NCI-H510A (cell line): Measurements from ENCODE around the gene C6orf47.

Experiments
- DNase-seq: peaks from one replicate; lab custom pipeline; 2025; lab: John Stamatoyannopoulos, UW

C6orf47 gene

DNA sequence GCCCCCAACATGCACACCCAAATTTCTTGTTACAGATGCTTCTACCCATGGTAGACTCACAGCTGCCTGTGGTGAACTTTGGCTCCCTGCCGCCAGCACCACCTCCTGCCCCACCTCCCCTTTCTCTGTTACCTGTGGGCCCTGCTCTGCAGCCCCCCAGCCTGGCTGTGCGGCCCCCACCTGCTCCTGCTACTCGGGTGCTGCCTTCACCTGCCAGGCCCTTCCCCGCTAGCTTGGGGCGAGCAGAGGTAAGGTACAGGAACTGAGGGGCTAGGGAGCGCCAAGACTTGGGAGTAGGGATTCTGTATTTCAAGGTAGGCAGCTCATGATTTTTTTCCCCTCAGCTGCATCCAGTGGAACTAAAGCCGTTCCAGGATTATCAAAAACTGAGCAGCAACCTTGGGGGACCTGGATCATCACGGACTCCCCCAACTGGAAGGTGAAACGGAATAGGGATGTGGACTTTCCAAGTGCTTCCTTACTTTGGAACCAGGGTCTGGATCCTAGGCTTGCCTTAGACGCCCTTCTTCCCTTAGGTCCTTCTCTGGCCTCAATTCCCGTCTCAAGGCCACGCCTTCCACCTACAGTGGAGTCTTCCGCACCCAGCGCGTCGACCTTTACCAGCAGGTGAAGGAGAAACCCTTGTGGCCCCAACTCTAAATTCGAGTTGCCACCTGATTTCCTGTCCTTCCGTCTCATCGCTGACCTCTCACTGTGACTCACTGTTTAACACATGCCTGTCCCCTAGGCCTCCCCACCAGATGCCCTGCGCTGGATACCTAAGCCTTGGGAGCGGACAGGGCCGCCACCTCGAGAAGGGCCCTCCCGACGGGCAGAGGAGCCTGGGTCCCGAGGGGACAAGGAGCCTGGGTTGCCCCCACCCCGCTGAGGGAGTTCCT, 23.6 kb downstream of the C6orf47 start:
- no peak for DNase-seq

DNA sequence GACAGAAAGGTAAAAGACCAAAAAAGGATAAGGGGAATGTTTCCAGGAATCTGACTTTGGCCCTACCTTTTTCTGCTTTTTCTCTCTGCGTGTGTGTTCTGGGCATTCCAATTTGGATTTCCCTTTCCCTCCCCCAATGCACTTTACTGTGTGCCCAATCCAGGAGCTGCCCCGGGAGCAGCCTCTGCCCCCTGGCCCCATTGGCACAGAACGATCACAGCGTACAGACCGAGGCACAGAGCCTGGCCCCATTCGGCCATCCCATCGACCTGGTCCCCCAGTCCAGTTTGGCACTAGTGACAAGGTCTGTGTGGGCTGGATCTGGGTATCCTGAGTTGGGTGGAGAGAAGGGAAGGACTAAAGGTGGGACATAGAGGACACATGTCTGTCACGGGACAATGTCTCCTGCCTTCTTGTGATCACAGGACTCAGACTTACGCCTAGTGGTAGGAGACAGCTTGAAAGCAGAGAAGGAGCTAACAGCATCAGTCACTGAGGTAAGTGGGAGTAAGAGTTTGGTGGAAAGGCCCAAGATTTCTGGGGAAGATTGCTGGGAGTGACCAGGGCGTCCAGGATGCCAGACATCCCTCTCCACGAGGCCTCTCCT, 25.5 kb downstream of the C6orf47 start:
- DNase-seq: no peak

DNA sequence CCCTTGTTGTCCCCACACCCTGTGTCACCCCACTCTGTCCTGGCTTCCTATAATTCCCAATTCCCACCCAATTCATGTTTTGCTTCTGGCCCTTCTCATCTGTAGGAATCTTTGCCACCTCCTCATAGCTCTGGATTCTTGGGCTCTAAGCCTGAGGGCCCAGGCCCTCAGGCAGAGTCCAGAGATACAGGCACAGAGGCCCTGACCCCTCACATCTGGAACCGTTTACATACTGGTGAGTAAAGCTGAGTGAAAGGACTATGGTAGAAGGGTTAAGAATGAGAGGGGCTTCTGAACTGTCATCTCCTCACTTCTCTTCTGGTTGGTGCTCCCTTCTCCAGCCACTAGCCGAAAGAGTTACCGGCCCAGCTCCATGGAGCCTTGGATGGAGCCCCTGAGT, 26.4 kb downstream of the C6orf47 start:
- no peak for DNase-seq

DNA sequence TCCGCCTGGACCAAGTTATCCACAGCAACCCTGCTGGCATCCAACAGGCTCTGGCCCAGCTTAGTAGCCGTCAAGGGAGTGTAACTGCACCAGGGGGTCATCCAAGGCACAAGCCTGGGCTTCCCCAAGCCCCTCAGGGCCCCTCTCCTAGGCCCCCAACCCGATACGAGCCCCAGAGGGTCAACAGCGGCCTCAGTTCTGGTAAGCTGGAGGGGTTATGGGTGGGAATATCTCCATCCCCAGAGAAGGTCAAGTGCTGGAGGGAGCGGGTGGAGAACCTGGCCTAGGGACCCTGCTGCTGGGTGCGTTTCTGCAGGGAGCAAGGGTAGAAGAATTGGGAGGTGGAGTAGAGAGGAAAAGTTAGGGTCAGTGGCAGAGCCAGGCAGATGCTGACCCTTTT, 27.1 kb downstream of the C6orf47 start:
- no peak for DNase-seq

DNA sequence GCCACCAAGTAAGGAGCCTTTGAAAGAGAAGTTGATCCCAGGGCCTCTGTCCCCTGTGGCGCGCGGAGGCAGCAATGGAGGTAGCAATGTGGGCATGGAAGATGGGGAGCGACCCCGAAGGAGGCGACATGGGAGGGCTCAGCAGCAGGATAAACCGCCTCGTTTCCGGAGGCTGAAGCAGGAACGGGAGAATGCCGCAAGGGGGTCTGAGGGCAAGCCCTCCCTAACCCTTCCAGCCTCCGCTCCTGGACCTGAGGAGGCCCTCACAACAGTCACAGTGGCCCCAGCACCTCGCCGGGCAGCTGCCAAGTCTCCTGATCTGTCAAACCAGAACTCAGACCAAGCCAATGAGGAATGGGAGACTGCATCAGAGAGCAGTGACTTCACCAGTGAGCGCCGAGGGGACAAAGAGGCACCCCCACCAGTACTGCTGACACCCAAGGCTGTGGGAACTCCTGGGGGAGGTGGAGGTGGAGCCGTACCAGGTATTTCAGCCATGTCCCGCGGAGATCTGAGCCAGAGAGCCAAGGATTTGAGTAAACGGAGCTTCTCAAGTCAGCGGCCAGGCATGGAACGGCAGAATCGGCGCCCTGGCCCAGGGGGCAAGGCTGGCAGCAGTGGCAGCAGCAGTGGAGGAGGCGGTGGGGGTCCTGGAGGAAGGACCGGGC, 28.2 kb downstream of the C6orf47 start:
- DNase-seq: no peak

DNA sequence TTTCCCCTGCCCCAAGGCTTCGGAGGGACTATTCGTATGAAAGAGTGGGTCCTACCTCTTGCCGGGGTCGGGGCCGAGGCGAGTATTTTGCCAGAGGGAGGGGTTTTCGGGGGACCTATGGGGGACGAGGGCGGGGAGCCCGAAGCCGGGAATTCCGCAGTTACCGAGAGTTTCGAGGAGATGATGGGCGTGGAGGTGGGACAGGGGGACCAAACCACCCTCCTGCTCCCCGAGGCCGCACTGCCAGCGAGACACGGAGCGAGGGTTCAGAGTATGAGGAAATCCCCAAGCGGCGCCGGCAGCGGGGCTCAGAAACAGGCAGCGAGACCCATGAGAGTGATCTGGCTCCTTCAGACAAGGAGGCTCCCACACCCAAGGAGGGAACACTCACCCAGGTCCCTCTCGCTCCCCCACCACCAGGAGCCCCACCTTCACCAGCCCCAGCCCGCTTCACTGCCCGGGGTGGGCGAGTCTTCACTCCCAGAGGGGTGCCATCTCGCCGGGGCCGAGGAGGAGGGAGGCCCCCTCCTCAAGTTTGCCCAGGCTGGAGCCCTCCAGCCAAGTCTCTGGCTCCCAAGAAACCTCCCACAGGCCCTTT, 28.8 kb downstream of the C6orf47 start:
- DNase-seq: no peak

DNA sequence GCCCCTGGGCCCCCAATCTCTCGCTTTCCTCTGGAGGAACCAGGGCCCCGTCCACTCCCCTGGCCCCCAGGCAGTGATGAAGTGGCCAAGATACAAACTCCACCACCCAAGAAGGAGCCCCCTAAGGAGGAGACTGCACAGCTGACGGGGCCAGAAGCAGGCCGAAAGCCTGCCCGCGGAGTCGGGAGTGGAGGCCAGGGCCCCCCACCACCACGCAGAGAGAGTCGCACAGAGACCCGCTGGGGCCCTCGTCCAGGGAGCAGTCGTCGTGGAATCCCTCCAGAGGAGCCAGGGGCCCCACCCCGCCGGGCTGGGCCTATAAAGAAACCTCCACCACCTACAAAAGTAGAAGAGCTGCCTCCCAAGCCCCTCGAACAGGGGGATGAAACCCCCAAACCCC, 29.4 kb downstream of the C6orf47 start:
- DNase-seq: no peak

DNA sequence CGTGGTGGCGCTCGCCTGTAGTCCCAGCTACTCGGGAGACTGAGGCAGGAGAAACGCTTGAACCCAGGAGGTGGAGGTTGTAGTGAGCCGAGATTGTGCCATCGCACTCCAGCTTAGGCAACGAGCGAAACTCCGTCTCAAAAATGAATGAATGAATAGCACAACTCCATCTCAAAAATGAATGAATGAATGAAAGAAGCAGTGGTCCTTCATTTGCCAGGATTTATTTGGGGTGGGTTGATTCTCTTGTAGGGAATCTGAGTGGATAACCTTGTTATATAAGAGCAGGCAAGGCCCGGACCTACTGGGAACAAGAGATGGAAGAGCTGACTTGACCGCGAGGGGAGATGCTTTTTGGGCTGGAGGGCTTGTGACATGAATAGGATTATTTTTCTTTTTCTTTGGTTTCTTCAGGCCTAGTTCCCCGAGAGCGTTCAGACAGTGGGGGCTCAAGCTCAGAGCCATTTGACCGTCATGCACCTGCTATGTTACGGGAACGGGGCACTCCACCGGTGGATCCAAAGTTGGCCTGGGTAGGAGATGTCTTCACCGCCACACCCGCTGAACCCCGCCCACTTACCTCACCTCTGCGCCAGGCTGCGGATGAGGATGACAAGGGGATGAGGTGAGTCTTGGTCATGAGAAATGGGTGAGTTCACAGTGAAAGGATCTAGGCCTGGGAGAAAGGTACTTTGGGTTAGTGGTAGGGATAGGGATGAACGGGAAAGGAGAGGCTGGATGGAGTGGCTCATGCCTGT, 30.2 kb downstream of the C6orf47 start:
- no peak for DNase-seq

DNA sequence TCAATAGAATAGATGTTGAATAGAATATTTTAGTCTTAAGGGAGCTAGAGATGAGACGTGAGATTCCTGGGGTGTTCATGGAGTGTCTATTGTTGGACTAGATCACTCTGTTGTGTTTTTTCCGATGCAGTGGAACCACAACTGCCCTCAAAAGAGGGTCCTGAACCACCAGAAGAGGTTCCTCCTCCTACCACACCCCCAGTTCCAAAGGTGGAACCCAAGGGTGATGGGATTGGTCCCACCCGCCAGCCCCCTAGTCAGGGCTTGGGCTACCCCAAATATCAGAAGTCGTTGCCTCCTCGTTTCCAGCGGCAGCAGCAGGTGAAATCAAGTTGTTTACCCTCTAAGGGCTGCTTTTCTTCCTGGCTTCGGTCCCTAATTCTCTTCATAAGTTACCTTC, 31.6 kb downstream of the C6orf47 start:
- DNase-seq: no peak

DNA sequence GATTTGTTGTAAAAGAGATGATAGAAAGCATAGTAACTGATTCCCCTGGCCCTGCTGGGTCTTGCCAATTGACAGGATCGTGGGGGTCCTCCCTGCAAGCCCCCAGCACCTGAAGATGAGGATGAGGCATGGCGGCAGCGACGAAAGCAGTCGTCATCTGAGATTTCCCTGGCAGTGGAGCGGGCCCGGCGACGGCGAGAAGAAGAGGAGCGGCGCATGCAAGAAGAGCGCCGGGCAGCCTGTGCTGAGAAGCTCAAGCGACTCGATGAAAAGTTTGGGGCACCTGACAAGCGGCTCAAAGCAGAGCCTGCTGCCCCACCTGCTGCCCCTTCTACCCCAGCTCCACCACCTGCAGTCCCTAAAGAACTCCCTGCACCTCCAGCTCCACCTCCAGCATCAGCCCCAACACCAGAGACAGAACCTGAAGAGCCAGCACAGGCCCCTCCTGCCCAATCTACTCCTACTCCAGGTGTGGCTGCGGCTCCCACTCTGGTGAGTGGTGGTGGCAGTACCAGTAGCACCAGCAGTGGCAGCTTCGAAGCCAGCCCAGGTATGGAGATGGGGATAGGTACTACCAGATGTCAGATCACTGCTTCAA, 32.8 kb downstream of the C6orf47 start:
- DNase-seq: no peak

DNA sequence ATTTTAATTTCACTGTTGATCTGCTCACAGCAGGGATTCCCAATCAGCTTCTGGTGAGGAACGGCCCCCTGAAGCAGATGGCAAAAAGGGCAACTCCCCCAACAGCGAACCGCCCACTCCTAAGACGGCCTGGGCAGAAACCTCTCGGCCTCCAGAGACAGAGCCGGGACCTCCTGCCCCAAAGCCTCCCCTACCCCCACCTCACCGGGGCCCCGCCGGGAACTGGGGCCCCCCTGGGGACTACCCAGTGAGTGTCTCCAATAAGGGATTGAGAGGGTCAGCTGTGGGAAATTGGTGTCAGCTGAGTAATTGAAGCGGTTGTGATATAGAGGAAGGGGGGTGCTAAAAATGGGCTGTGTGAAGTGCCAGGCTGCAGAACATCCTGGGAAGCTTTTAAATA, 33.6 kb downstream of the C6orf47 start:
- DNase-seq: no peak

DNA sequence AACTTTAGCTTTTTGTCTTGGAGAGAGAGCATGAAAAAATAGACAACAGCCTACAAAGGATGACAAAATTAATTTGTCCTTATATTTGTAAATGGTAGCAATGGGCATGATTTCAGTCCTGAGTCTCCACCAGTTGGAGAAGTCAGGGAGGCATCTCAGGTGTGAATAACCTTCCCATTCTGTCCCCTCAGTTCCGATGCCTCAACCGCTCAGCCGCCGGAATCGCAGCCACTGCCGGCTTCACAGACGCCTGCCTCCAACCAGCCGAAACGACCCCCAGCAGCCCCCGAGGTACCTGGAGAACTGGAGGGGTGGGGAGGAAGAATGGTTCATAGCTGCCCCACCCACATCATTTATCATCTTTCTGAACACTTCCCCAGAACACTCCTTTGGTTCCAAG, 36.5 kb downstream of the C6orf47 start:
- no peak for DNase-seq

DNA sequence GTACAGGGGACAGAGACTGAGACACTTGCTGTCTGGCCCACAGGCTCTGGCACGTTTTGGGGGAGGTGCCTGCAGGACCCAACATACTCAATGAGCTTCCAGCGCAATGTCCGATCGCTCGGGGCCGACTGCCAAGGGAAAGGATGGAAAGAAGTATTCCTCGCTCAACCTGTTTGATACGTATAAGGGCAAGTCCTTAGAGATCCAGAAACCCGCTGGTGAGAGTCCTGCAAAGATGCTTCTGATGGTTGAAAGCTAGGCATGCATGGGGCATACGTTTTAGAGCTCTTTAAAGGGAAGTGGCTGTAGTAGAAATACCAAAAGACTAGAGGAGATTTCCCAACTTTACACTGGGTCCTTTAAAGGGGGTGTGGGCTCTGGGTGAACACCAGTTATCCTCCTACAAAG, 37.9 kb downstream of the C6orf47 start:
- no peak for DNase-seq

DNA sequence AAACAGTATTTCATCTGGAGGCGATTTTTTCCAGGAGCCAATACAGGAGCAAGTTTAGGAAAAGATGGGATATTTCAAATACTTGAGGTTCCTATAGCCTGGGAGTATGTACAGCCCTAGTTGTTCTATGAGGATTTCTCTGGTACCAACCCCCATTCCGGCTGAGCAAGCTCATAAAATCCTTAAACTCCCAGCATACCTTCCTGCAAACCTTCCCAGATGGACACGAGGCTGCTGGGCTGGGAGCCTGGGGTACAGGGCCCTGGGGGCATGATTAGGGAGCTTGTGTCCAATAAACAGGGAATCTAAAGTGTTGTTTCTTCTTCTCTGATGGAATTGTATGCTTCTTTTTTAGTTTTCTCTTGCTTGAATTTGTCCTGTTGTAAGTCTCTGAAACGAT, 38.6 kb downstream of the C6orf47 start:
- no peak for DNase-seq

DNA sequence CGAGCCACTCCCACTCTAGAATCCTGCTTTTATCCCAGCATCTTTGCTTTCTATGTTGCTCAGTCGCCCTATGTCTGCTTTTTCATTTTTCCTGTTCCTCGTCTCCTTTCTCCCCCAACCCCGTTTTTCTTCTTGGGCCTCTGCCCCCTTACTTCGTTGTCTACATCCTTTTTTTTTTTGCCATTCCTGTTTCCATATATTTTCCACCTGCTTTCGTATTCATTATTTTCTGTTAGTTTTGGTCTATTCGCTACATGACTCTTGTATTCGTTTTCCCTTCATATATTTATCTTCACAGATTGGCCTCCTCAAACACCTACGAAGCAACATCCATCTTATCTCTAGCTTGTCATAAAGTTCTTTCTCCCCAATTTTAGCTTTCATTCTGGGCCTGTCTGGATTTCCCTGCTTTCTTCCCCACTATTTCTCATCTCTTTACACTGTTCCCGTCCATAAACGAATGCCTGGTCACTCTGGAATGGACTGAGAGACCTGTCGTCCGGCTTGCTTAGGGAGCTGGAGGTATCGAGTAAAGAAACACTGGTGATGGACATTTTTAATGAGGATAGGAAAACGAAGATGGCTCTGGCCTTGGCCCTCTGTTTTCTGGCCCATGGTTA, 39.1 kb downstream of the C6orf47 start:
- DNase-seq: no peak

DNA sequence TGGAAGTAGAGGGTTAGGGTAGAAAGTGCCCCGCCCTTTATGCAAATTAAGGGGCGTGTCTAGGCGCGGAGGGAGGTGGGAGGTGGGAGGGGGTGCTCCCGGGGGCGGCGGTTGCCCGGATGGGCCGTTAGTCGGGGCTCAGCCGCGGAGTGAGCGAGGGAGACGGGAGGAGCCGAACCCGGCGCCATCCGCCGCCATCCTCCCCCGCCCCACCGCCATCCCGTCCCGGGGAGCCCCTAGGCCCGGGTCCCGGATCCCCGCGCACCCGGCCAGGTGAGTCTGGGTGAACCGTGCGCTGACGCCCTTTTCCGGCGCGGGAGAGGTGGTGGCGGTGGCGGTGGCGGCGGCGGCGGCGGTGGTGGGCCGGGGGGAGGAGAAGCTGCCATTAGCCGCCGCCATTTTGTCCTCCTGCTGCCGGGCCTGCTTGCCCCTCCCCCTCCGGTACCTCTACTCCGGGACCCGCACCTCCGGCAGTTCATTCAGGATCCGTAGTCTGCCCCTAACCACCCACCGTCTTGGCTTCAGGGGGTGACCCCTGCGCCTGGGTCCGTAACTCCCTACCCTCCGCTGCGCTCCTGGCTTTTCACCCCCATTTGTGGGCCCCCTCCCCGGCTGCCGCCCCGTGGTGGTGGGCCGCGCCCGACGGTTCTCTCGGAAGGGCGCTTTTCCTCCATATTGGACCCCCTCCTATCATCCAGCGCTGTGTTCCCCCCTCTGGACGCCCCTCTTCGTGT, 39.8 kb downstream of the C6orf47 start, which contains the start of gene PRRC2A:
Gene PRRC2A (plus strand): TSS at position 130 of the 734 bp plus-strand sequence. CDS start 2,075 bp downstream, outside the sequence.
- DNase-seq: peak; percentile 98

DNA sequence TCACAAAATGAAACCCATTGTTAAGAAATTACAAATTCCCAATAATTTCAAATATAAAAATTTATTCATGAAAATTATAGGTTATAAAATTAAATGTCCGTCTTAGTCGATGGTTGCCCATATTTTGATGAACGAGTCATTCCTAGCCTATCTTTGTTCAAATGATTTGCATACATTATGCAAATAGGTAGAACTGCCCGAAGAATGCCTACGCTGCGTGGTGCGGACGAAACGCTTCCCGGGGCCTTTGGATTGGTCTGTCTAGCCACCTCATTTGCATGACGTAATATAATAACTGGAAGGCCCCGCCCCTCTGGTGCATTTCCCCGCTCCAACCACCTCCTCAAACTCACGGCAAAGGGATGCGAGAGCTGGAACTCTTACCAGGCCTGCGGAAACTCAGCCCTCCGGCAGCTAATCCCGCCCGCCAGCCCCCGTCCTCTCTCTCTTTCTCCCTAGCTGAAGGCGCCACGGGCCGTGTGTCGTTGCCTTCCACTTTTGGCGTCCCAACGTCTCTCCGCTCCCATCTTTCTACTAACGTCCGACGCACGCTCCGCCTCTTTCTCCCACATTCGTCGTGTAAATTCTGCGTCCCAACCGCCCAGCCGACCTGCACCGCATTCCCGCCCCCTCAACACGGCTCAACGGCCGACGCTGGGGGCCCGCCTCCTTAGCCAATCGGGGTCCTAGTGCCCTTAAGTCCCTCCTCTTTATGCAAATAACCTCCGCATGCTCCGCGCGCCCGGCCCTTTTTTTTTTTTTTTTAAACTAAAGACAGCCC, 40.6 kb downstream of the C6orf47 start:
- peak; percentile 99 for DNase-seq

DNA sequence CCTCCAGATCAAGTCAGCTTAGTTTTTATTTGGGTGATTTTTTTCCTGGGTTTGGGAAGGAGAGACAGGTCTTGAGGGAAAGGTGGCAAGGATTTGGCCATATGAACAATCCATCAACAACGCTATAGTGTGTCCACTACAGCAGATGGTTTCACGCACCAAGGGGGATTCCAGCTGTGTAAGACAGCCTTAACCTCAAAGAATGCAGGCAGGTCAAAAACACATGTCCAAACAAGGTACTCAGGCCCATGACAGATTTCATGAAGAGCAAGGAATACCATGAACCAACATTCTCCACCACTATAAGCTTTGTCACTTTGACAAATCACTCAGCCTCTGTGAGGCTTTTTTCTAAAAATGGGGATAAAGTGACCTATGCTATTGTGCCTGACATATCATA, 43.6 kb downstream of the C6orf47 start:
- DNase-seq: no peak

DNA sequence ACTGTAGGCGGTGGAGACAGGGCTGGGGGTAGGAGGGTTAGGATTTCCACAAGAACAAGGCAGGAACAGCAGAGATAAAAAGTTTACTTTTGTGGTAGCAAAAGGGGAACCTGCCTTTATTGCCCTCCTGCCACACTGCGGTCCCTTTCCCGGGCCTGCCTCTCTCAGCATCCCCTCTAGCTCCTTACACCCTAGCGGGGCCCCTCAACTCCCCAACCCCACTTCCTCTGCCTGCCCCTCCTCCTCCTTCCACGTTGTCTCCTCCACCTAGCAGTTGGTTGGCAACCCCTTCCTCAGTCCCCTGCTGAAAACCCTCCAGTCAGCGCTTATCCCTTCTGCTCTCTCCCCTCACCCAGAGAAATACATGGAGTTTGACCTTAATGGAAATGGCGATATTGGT, 44.8 kb downstream of the C6orf47 start:
- no peak for DNase-seq
